ENCODE data around the gene PKHD1. TPM values are rescaled to one million over a fixed set of nuclear protein-coding genes. Genes with fewer than 3 reads are reported as not detected.
A peak's percentile ranks its signal among the peaks of the same experiment; 100 is the strongest.

PKHD1 gene
- total and polyA plus RNA-seq, 12 donors: 0.03 to 0.22 (median 0.09) TPM; not detected in 3

DNA sequence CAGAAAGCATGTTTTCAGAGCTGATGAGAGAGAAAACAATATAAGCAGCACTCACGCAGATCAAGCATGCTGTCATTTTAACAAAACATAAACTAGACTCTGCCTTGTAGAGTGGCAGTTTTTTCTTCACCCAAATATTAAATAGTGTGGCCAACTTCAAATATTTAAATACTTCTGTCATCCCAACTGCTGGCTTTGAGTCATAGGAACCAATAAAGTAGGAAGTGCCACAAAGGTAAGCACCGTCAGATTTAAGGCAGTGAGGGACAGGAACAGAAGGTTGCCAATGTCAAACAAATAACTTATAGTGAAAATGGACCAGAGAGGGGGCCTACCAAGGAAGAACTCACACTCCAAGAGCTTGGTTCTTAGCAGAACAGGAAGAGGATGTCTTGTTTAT, 222.2 kb downstream of the PKHD1 start:
- DNase-seq: no peak
- Histone ChIP-seq H3K27me3 (no peaks in the 10 kb centered on the region), H3K36me3 (replicated peaks in 1 of 2) (no peaks in the 10 kb centered on the region), H3K9me3 (replicated peaks in 1 of 3) (no peaks in the 10 kb centered on the region), H3K27ac (no peak overlapping the region), H3K4me3 (no peak overlapping the region), H3K4me1 (replicated peaks in 1 of 2) (no peaks in the 10 kb centered on the region)
- no peak for TF ChIP-seq POLR2A (IDR thresholded peaks at IDR 0.05)
- no peak for TF ChIP-seq CTCF (IDR thresholded peaks at IDR 0.05)
- WGBS, 4 donors: 50 to 77% (median 65%) methylated on average over 2 of the region's 2 CpGs
- intact Hi-C loops (cut with DNase I): no loop called here

DNA sequence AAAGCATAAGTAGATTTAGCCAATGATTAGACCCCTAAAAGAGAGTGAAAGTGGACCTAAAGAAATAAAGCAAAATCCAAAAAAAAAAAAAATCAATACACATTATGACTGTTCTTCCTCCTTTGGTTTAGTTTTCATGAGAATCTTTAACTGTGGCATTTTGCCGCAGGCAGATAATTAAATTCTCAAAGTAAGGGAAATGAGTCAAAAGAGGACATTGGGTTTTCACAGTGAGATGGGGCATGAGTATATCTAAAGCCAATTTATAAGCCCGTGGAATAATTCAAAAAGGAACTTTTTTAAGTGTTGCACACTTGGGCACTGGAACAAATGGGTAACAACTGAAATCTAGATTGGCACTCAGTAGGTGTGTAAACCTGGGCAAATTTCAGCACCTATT, 230.3 kb downstream of the PKHD1 start:
- intact Hi-C loops (cut with DNase I): loop anchor here (5.0 to 10.0 kb wide), 2 partner anchors 165 to 168 kb away; no protein-coding TSS in a partner anchor
- Histone ChIP-seq H3K36me3 (replicated peaks in 1 of 2) (no peaks in the 10 kb centered on the region), H3K27ac (no peak overlapping the region), H3K4me3 (no peak overlapping the region), H3K27me3 (peaks cover 3% of the 10 kb centered on the region), H3K4me1 (replicated peaks in 1 of 2) (no peaks in the 10 kb centered on the region), H3K9me3 (replicated peaks in 1 of 3) (no peaks in the 10 kb centered on the region)
- TF ChIP-seq CTCF (IDR thresholded peaks at IDR 0.05) (no peak), POLR2A (IDR thresholded peaks at IDR 0.05) (no peak)
- no peak for DNase-seq
- WGBS, 4 donors: 67 to 83% (median 80%) methylated on average over 2 of the region's 2 CpGs

GRCh38 chr6:51856508-51856907, 230.9 kb downstream of the PKHD1 start:
- H3K4me3 ChIP-seq: no peak overlapping the region
- intact Hi-C loops (cut with DNase I): loop anchor here (5.0 to 10.0 kb wide), 2 partner anchors 166 to 168 kb away; no protein-coding TSS in a partner anchor
- H3K4me1 ChIP-seq (replicated peaks in 1 of 2): no peaks in the 10 kb centered on the region
- no peak overlapping the region for H3K27ac ChIP-seq
- peaks cover 3% of the 10 kb centered on the region for H3K27me3 ChIP-seq
- TF ChIP-seq POLR2A (IDR thresholded peaks at IDR 0.05) (no peak), CTCF (IDR thresholded peaks at IDR 0.05) (no peak)
- H3K9me3 ChIP-seq (replicated peaks in 1 of 3): no peaks in the 10 kb centered on the region
- DNase-seq: no peak
- no peaks in the 10 kb centered on the region for H3K36me3 ChIP-seq (replicated peaks in 1 of 2)

DNA sequence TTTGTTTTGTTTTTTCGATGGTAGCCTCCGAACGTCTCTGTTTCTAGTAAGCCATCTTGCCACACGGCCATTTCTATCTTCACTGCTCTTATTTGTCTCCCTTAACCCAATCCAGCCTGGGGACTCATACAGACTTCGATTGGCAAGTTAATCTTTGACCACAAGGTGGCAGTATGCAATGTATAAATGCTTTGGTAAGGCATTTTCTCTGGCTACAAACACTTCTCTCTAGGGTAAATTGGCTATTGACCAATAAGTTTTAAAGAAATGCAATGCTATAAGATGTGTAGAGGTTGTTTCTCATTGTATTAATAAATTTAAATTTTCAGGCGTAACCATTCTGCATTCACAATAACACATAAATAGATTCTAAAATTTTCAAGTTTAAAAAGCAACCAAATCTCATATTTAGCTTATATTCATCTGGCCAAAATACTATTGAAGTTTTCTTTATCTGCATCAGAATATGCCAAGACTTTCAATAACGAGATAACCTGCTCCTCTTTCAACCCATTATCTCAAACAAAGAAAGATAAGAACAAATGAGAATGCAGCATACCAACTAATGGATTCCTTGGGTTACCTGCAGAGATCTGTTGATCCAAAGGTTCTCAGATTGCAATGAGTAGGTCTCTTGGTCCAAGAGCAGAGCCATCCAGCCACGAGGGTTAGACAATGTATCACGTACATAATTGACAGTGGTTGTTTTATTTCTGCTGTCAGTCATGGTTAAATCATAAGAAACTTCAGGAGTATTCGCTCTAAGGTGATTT, 231.9 kb downstream of the PKHD1 start:
- TF ChIP-seq POLR2A (IDR thresholded peaks at IDR 0.05) (no peak), CTCF (IDR thresholded peaks at IDR 0.05) (peak; percentile 32 to 67 (median 52))
- Histone ChIP-seq H3K27ac (no peak overlapping the region), H3K9me3 (replicated peaks in 1 of 3) (no peaks in the 10 kb centered on the region), H3K27me3 (peaks cover 3% of the 10 kb centered on the region), H3K4me3 (no peak overlapping the region), H3K4me1 (replicated peaks in 1 of 2) (no peaks in the 10 kb centered on the region), H3K36me3 (replicated peaks in 1 of 2) (no peaks in the 10 kb centered on the region)
- intact Hi-C loops (cut with DNase I): loop anchor here (5.0 to 10.0 kb wide), 2 partner anchors 167 to 169 kb away; no protein-coding TSS in a partner anchor
- peak in 5 of 7 donors; percentile 14 to 61 (median 35) for DNase-seq
- WGBS, 4 donors: 26 to 32% (median 28%) methylated on average over 10 of the region's 10 CpGs

Data from adrenal gland (tissue), 12 donors.